SK-N-SH (cell line): ENCODE measurements around the gene ANKS1B. TPM values are rescaled to one million over a fixed set of nuclear protein-coding genes. Genes with fewer than 3 reads are reported as not detected.

Experiments used
- CTCF ChIA-PET: fragments of 300-600, 350-600 bp; formaldehyde crosslinking; extraction: SDS; loops from one replicate; lab custom pipeline; 2021; lab: Yijun Ruan, JAX
- POLR2A ChIA-PET: fragments of 350-600 bp; sonication (Branson Sonifier 250); formaldehyde crosslinking; extraction: SDS; loops from one replicate; lab custom pipeline; 2020; ENCODE audit warnings: antibody characterized with exemption, inconsistent platforms; lab: Yijun Ruan, JAX
- DNase-seq: peaks from one replicate; pipeline ENCODE4 v3.0.0; 2012
- H2AFZ ChIP-seq: fragments of 200-600 bp; sonication (generic); 2 replicates; pipeline ENCODE4 v1.8.1; 2016; ENCODE audit warnings: antibody characterized with exemption, mild to moderate bottlenecking, low read depth
- H3F3A ChIP-seq: fragments of 200-600 bp; sonication (generic); replicated peaks from 2 replicates; pipeline ENCODE3; 2016; ENCODE audit warnings: antibody characterized with exemption, mild to moderate bottlenecking; ENCODE audit not compliant: insufficient read depth
- H3K27ac ChIP-seq, 2 experiments: fragments of 200-500 bp in 1 of 2; fragments of 200-600 bp in 1 of 2; sonication (Bioruptor generic) in 1 of 2; sonication (generic), shearing (Covaris generic) in 1 of 2; 2 replicates each; pipeline versions ENCODE4 v1.5.1 to v1.6.1; 2014 to 2016; ENCODE audit warnings: low read depth in 2 of 2, inconsistent platforms in 1 of 2, low read length in 1 of 2, mild to moderate bottlenecking in 1 of 2, mixed read lengths in 1 of 2
- H3K27me3 ChIP-seq: fragments of 200-600 bp; sonication (generic), shearing (Covaris generic); 2 replicates; pipeline ENCODE4 v1.6.1; 2016; ENCODE audit warnings: mixed run types; ENCODE audit not compliant: insufficient read depth
- H3K36me3 ChIP-seq, 2 experiments: fragments of 200-500 bp in 1 of 2; fragments of 200-600 bp in 1 of 2; sonication (Bioruptor generic) in 1 of 2; sonication (generic) in 1 of 2; replicated peaks in 1 of 2; 2 replicates each; pipeline versions ENCODE3 to v1.5.1; 2014 to 2016; ENCODE audit warnings: low read length in 1 of 2, mild to moderate bottlenecking in 1 of 2; ENCODE audit not compliant: insufficient read depth in 2 of 2, control insufficient read depth in 1 of 2
- H3K4me1 ChIP-seq, 2 experiments: fragments of 200-500 bp in 1 of 2; fragments of 200-600 bp in 1 of 2; sonication (Bioruptor generic) in 1 of 2; sonication (generic), shearing (Covaris generic) in 1 of 2; 2 replicates each; pipeline versions ENCODE4 v1.5.1 to v1.6.1; 2014 to 2016; ENCODE audit warnings: low read depth in 1 of 2, low read length in 1 of 2, mixed run types in 1 of 2; ENCODE audit not compliant: insufficient read depth in 2 of 2, control insufficient read depth in 1 of 2
- H3K4me2 ChIP-seq: fragments of 200-600 bp; sonication (generic), shearing (Covaris generic); 2 replicates; pipeline ENCODE4 v1.6.1; 2017; ENCODE audit warnings: mixed run types
- H3K4me3 ChIP-seq, 2 experiments: fragments of 200-500 bp in 1 of 2; fragments of 200-600 bp in 1 of 2; sonication (Bioruptor generic) in 1 of 2; sonication (generic), shearing (Covaris generic) in 1 of 2; 2 replicates each; pipeline versions ENCODE4 v1.5.1 to v1.8.1; 2014 to 2016; ENCODE audit warnings: low read depth in 2 of 2, inconsistent platforms in 1 of 2, low read length in 1 of 2, mild to moderate bottlenecking in 1 of 2, mixed read lengths in 1 of 2, moderate library complexity in 1 of 2
- H3K79me2 ChIP-seq: fragments of 200-600 bp; sonication (generic); 2 replicates; pipeline ENCODE4 v1.8.1; 2017; ENCODE audit warnings: mild to moderate bottlenecking; ENCODE audit not compliant: insufficient read depth
- H3K9ac ChIP-seq: fragments of 200-600 bp; sonication (generic); 2 replicates; pipeline ENCODE4 v1.6.1; 2017; ENCODE audit warnings: mixed run types
- H3K9me2 ChIP-seq: fragments of 200-600 bp; sonication (generic); 2 replicates; pipeline ENCODE4 v1.6.1; 2017; ENCODE audit warnings: mixed run types
- H3K9me3 ChIP-seq: fragments of 200-600 bp; sonication (generic); 2 replicates; pipeline ENCODE4 v1.6.1; 2017; ENCODE audit warnings: mixed run types, mild to moderate bottlenecking, moderate library complexity
- H4K20me1 ChIP-seq: fragments of 200-600 bp; sonication (generic); 2 replicates; pipeline ENCODE4 v1.6.1; 2017; ENCODE audit warnings: mild to moderate bottlenecking, mixed run types; ENCODE audit not compliant: insufficient read depth
- EP300 ChIP-seq, 2 experiments: IDR thresholded peaks; 2 replicates each; pipeline versions ENCODE4 v1.4.0 to v1.6.1; 2012; ENCODE audit warnings: borderline replicate concordance in 1 of 2, low read depth in 1 of 2, low read length in 1 of 2
- FOSL2 ChIP-seq: IDR thresholded peaks from 2 replicates; pipeline ENCODE4 v1.4.0; 2012; ENCODE audit warnings: low read depth, mild to moderate bottlenecking, moderate library complexity, borderline replicate concordance
- FOXM1 ChIP-seq: IDR thresholded peaks from 2 replicates; pipeline ENCODE4 v1.4.0; 2012; ENCODE audit warnings: low read depth, mild to moderate bottlenecking
- RCOR1 ChIP-seq: fragments of 150-350 bp; IDR thresholded peaks from 2 replicates; pipeline ENCODE4 v1.6.1; 2017; ENCODE audit warnings: antibody characterized with exemption, low read length
- RXRA ChIP-seq: IDR thresholded peaks from 2 replicates; pipeline ENCODE4 v1.4.0; 2012; ENCODE audit warnings: low read depth, mild to moderate bottlenecking, borderline replicate concordance
- SMC3 ChIP-seq: IDR thresholded peaks from 2 replicates; pipeline ENCODE4 v1.6.1; 2012; ENCODE audit warnings: low read depth, low read length, improper control_type of control experiment
- TCF12 ChIP-seq: IDR thresholded peaks from 2 replicates; pipeline ENCODE4 v1.4.0; 2012
- TEAD4 ChIP-seq: IDR thresholded peaks from 2 replicates; pipeline ENCODE4 v1.4.0; 2012; ENCODE audit warnings: mild to moderate bottlenecking, borderline replicate concordance; ENCODE audit not compliant: insufficient read depth
- YY1 ChIP-seq: IDR thresholded peaks from 2 replicates; pipeline ENCODE4 v1.4.0; 2012; ENCODE audit warnings: low read depth, mild to moderate bottlenecking
- WGBS: methylation state at CpG from one replicate; pipeline ENCODE4 v1.1.6; 2017; ENCODE audit warnings: low lambda C conversion rate; 5-methylcytosine and 5-hydroxymethylcytosine counted together
- polyA plus RNA-seq, 3 experiments: library from polyadenylated mRNA; depleted of rRNA; stranded (reverse); fragments of >200 nt; gene quantifications; 2 replicates each; pipeline ENCODE4 v1.2.3, GENCODE V29; 2012
- TF ChIP-seq, protein P1 (sequence below): IDR thresholded peaks from 2 replicates; pipeline ENCODE4 v1.4.0; 2012; ENCODE audit warnings: low read depth, borderline replicate concordance
- TF ChIP-seq, protein P2 (sequence below): IDR thresholded peaks from 2 replicates; pipeline ENCODE4 v1.6.1; 2012; ENCODE audit warnings: mild to moderate bottlenecking, low read depth, low read length, moderate library complexity

Gene ANKS1B
- polyA plus RNA-seq, 1 of the 3 experiments (the other 2 are of a cell fraction) = 1.8 TPM

DNA sequence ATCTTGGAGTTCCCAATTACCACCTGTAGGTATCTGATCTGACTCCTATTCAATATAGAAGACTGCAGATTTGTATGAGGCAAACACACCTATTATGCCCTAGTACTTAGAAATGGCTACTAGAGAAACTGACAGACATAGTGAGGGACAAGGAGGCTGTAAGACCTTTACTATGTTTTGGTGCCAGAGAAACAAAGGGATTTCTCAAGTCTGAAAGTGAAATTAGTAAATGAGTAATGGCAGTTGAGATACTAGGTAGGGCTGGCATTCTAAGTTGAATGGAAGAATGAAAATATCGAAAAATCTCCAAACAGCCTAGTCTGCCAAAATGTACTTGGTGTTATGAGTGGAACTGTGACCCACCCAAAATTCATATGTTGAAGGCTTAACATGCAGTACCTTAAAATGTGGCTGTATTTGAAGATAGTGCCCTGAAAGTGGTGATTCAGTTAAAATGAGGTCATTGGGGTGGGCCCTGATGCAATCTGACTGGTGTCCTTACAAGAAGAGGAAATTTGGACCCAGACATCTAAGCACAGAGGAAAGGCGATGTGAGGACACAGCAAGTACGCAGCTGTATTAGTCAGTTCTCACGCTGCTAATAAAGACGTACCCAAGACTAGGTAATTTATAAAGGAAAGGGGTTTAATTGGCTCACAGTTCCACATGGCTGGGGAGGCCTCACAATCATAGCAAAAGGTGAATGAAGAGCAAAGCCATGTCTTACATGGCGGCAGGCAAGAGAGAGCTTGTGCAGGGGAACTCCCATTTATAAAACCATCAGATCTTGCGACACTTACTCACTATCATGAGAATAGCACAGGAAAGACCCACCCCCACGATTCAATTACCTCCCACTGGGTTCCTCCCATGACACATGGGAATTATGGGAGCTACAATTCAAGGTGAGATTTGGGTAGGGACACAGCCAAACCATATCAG lies 1212.7 kb downstream of the ANKS1B start:
- Histone ChIP-seq H3K27me3 (no peaks in the 10 kb centered on the region), H3K4me3 (no peak overlapping the region), H3K9ac (no peak overlapping the region), H3K4me1 (no peaks in the 10 kb centered on the region), H4K20me1 (no peaks in the 10 kb centered on the region), H3K27ac (no peak overlapping the region), H3K79me2 (no peaks in the 10 kb centered on the region), H3K36me3 (no peaks in the 10 kb centered on the region), H3K4me2 (no peak overlapping the region), H3K9me3 (no peaks in the 10 kb centered on the region), H2AFZ (no peak overlapping the region), H3F3A (no peaks in the 10 kb centered on the region), H3K9me2 (no peaks in the 10 kb centered on the region)
- TF ChIP-seq TCF12 (no peak), FOXM1 (no peak), YY1 (no peak), FOSL2 (no peak), RCOR1 (no peak), TEAD4 (no peak), RXRA (no peak), SMC3 (no peak), EP300 (IDR thresholded peaks at IDR 0.05; ENCODE audit: borderline replicate concordance in 1 of 2, low read depth in 1 of 2, low read length in 1 of 2) (no peak)
- TF ChIP-seq, protein P1, sequence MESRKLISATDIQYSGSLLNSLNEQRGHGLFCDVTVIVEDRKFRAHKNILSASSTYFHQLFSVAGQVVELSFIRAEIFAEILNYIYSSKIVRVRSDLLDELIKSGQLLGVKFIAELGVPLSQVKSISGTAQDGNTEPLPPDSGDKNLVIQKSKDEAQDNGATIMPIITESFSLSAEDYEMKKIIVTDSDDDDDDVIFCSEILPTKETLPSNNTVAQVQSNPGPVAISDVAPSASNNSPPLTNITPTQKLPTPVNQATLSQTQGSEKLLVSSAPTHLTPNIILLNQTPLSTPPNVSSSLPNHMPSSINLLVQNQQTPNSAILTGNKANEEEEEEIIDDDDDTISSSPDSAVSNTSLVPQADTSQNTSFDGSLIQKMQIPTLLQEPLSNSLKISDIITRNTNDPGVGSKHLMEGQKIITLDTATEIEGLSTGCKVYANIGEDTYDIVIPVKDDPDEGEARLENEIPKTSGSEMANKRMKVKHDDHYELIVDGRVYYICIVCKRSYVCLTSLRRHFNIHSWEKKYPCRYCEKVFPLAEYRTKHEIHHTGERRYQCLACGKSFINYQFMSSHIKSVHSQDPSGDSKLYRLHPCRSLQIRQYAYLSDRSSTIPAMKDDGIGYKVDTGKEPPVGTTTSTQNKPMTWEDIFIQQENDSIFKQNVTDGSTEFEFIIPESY = no peak
- TF ChIP-seq, protein P2, sequence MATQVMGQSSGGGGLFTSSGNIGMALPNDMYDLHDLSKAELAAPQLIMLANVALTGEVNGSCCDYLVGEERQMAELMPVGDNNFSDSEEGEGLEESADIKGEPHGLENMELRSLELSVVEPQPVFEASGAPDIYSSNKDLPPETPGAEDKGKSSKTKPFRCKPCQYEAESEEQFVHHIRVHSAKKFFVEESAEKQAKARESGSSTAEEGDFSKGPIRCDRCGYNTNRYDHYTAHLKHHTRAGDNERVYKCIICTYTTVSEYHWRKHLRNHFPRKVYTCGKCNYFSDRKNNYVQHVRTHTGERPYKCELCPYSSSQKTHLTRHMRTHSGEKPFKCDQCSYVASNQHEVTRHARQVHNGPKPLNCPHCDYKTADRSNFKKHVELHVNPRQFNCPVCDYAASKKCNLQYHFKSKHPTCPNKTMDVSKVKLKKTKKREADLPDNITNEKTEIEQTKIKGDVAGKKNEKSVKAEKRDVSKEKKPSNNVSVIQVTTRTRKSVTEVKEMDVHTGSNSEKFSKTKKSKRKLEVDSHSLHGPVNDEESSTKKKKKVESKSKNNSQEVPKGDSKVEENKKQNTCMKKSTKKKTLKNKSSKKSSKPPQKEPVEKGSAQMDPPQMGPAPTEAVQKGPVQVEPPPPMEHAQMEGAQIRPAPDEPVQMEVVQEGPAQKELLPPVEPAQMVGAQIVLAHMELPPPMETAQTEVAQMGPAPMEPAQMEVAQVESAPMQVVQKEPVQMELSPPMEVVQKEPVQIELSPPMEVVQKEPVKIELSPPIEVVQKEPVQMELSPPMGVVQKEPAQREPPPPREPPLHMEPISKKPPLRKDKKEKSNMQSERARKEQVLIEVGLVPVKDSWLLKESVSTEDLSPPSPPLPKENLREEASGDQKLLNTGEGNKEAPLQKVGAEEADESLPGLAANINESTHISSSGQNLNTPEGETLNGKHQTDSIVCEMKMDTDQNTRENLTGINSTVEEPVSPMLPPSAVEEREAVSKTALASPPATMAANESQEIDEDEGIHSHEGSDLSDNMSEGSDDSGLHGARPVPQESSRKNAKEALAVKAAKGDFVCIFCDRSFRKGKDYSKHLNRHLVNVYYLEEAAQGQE = no peak
- DNase-seq = no peak
- WGBS = 71% methylated on average over 7 of the region's 8 CpGs
- ChIA-PET POLR2A (no interaction called here), CTCF (no interaction called here)
